DMS53 treated with DMSO at 0.1 percent for 48 hours (cell line): Measurements from ENCODE around the gene STIM2.

ENCODE experiments used
- DNase-seq: peaks from one replicate; lab custom pipeline; 2025; ENCODE audit not compliant: unreplicated experiment; lab: John Stamatoyannopoulos, UW

Gene STIM2

GRCh38 chr4:26836539-26836938 lies 24.1 kb upstream of the STIM2 start:
- no peak for DNase-seq

GRCh38 chr4:26837993-26838842 lies 22.4 kb upstream of the STIM2 start:
- DNase-seq: no peak

- DNase-seq: no peak
Measured at GRCh38 chr4:26839016-26839415, 21.6 kb upstream of the STIM2 start.

GRCh38 chr4:26839534-26839951 lies 21.1 kb upstream of the STIM2 start:
- no peak for DNase-seq

- DNase-seq: no peak
Measured at GRCh38 chr4:26840786-26841185, 19.9 kb upstream of the STIM2 start.

GRCh38 chr4:26842911-26843310 lies 17.7 kb upstream of the STIM2 start:
- DNase-seq: no peak

GRCh38 chr4:26850528-26850927 lies 10.1 kb upstream of the STIM2 start:
- no peak for DNase-seq

GRCh38 chr4:26851129-26851528 lies 9.5 kb upstream of the STIM2 start:
- no peak for DNase-seq

- DNase-seq: peak; percentile 75
Measured at GRCh38 chr4:26854701-26855100, 5.9 kb upstream of the STIM2 start.

GRCh38 chr4:26856906-26857277 lies 3.7 kb upstream of the STIM2 start:
- no peak for DNase-seq

GRCh38 chr4:26857278-26858034 lies 3.2 kb upstream of the STIM2 start:
- peak; percentile 91 for DNase-seq

- DNase-seq: peak; percentile 57
Measured at GRCh38 chr4:26858035-26858918, 2.4 kb upstream of the STIM2 start.

GRCh38 chr4:26858947-26859401 lies 1.7 kb upstream of the STIM2 start:
- DNase-seq: peak; percentile 57

- peak; percentile 80 for DNase-seq
Measured at GRCh38 chr4:26859762-26860156, 882 bp upstream of the STIM2 start.

GRCh38 chr4:26860922-26861433 lies 337 bp downstream of the STIM2 start:
- no peak for DNase-seq

- peak; percentile 54 for DNase-seq
Measured at GRCh38 chr4:26861434-26862186, 969 bp downstream of the STIM2 start.

- no peak for DNase-seq
Measured at GRCh38 chr4:26862381-26862915, 1.8 kb downstream of the STIM2 start.

- DNase-seq: no peak
Measured at GRCh38 chr4:26863512-26863911, 2.9 kb downstream of the STIM2 start.

- DNase-seq: no peak
Measured at GRCh38 chr4:26864899-26865298, 4.3 kb downstream of the STIM2 start.

- DNase-seq: no peak
Measured at GRCh38 chr4:26866203-26866602, 5.6 kb downstream of the STIM2 start.
